Measurements from ENCODE around the gene CST9.

GRCh38 chr20:23587631-23588030, 18.1 kb downstream of the CST9 start:
- no peak for TF ChIP-seq CTCF (IDR thresholded peaks at IDR 0.05)
- TF ChIP-seq POLR2A (IDR thresholded peaks at IDR 0.05) = no peak

Data from ovary (tissue), 3 donors.